Activated effector memory CD4-positive, alpha-beta T cell treated with Interleukin-2 at 50 U/mL for 16 hours (primary cell): ENCODE data around the gene RASA3.
"Not testable (repeated sequence)": the region's sequence is repeated elsewhere in the genome, so short reads cannot be mapped to it uniquely, and the experiment has no call there.

Experiments
- DNase-seq: peaks from one replicate; pipeline ENCODE4 v3.0.0-alpha.2; 2020

Gene RASA3

DNA sequence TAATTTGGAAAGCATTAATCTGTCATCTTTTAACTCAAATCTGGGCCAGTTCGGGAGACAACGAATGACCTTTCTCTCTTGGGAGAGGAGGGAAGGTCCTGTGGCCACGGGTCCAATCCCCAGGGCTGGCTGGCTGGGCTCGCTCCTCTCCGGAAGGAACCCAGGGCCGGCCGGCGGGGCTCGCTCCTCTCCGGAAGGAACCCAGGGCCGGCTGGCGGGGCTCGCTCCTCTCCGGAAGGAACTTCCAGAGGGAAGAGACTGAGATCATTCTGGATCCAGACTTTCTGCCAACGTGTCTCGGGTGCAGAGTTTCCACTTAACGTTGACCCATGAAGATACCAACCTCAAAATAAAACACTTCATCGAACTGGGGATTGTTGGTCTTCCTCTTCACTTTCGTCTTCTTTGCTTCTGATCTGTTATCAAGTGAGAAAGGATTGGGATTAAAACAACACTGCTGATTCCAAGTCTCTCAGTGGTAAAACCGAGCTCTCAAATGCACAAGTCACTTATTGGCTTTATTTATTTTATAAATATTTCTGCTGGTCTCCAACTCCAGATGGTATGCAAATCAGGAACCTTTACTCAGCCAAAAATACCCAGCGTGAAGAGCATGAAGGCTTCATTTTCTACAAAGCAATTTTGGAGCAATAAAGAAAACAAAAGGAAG lies 105.2 kb downstream of the RASA3 start:
- no peak for DNase-seq

DNA sequence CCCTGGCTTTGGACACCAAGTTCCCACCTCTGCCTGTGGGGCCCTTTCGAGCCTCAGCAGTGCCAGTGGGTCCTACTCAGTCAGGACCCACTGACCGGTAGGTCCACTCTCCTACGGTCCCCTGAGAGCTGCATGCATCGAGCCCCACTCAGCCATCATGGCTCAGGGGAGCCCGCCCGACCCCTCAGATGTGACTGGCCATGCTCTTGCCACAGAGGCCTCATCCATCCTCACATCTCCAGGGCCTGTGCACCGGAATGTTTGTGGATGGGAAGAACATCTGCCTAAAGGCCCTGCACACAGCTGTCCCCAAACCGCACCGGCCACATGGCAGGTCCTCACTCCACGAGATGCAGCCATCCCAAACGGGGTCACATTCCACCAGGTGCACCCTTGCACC lies 105.9 kb downstream of the RASA3 start:
- DNase-seq = no peak

DNA sequence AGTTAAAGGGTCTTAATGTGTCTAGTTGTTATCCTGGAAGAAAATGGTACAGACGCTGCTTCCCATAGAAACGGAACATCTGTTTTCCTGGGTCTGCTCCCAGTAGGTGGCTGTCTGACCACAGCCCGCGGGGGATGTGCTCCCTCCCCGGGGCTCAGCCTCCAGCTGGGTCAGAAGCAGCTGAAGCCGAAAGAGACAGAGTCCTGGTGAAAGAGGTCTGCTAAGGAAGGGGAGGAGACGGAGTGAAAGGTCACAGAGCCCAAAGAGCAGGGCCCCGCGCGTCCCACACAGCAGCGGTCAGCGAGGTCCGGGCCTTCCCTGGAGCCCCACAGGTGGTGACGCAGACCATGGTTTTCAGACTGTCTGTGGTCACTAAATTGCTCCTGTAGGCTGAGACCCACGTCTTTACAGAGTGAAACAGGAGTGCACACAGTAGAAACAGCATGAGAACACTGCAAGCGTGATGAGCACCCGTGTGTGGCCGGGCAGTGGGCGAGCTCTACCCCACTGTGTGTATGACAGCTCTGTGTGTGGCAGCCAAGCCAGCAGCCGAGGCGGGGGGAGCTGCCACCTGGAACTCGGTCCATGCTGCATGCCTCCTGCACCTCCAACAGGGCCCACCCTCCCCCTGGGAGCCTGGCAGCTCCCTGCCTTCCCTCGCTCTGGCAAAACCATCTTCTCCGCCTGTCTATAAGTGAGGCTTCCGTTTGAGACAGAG lies 106.5 kb downstream of the RASA3 start:
- DNase-seq = no peak

DNA sequence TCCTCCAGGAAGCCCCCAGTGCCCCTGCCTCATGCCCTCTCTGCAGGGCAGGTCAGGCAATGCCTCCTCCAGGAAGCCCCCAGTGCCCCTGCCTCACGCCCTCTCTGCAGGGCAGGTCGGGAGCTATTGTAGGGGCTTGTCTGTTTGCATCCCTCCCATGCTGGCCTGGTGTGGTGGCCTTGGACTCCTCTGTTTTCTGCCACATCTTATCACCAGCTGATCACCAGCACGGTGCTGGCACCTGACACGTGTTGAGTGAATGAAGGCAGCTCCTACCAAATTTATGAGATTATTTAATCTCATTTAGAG lies 107.1 kb downstream of the RASA3 start:
- no peak for DNase-seq

- no peak for DNase-seq
These were observed 107.6 kb downstream of the RASA3 start for GRCh38 chr13:114024603-114025404.

DNA sequence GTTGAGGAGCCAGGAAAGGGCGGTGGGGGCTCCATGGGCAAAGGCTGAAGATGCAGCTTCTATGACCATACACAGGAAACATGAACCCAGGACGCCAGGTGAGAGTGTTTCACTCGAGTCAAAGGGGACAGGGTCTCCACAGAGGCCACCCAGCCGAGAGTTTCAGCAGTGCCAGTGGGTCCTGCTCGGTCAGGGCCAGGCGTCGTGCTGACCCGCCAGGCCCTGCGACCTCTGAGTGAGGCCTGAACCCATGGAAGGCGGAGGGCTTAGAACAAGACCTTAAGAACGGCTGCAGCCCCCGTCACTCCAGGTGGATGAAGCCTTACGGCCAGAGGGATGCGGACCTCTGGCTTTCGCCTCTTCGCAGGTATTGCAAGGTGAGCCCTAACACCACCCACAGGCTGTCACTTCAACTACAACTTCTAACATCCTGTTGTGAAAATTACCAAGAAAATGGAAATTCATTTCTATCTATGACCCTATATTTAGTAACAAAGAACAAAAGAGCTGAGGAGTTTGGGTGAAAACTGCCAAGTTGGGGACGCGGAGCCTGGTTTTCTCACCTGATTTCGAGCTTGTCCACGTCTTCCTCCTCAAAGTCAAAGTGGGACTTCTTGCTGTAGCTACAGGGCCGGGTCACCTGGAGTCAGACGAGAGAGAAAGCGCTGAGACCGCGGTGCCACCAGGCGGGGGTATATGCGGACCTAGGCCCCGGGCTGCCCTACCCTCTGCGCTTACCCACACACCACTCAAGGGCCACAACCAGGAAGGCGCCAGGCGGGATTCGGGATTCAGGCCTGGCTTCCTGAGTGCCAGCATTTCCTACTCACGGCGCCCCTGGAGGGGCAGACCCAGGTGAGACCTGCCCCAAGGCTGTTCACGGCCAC lies 108.5 kb downstream of the RASA3 start:
- DNase-seq = no peak

DNA sequence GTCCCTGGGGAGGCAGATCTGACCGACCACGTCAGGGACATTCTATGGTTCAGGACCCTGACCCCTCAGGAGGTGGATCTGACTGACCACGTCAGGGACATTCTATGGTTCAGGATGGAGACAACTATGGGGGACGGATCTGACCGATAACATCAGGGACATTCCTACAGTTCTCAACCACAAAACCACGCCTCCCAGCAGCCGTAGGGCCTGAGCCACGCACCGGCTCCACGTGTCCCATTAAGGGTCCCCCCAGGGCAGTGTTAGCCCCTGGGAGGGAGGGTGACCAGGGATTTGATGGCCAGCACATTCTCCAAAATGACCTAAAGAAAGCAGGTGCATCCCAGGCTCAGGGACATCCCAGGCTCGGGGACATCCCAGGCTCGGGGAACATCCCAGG lies 109.5 kb downstream of the RASA3 start:
- DNase-seq = no peak

DNA sequence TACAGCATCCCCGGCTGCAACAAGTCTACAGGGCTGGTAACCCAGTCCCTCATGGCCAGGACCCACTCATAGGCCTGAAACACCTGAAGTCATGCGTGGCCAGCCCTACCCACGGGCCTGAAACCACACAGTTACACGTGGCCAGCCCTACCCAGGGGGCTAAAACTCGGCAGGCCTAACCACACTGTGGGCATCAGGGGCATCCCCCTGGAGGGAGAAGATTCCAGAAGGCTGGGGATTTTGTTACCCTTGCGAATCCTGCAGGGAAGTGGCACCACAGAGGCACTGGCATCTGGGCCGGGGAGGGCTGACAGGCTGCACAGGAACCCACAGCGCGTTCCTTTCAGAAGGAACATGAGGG lies 110.1 kb downstream of the RASA3 start:
- no peak for DNase-seq

- no peak for DNase-seq
These were observed 110.7 kb downstream of the RASA3 start for GRCh38 chr13:114021464-114022308.

- no peak for DNase-seq
These were observed 111.5 kb downstream of the RASA3 start for GRCh38 chr13:114020750-114021463.

DNA sequence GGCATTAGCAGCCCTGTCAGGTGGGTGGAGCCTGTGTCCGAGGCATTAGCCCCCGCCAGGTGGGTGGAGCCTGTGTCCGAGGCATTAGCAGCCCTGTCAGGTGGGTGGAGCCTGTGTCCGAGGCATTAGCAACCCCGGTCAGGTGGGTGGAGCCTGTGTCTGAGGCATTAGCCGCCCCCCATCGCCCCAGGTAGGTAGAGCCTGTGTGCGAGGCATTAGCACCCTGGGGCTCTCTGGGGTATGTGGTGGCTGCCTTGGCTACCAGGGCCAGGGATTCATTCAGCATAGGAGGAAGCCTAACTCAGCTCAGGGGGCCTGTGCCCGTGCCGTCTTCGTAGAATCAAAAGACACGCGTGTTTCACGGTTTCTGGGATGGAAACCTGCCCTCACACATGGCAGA lies 112.3 kb downstream of the RASA3 start:
- not testable (repeated sequence) for DNase-seq

DNA sequence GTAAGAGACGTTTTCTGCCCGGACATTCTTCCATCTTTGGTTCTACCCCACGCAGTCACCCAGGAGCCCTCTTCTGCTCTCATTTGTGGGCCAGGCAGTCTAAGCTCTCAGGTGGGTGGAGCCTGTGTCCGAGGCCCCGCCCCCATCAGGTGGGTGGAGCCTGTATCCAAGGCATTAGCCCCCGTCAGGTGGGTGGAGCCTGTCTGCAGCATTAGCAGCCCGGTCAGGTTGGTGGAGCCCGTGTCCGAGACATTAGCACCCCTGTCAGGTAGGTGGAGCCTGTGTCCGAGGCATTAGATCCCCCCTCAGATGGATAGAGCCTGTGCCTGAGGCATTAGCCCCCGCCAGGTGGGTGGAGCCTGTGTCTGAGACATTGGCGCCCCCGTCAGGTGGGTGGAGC lies 113.1 kb downstream of the RASA3 start:
- no peak for DNase-seq

- no peak for DNase-seq
These were observed 113.9 kb downstream of the RASA3 start for GRCh38 chr13:114018461-114019055.

DNA sequence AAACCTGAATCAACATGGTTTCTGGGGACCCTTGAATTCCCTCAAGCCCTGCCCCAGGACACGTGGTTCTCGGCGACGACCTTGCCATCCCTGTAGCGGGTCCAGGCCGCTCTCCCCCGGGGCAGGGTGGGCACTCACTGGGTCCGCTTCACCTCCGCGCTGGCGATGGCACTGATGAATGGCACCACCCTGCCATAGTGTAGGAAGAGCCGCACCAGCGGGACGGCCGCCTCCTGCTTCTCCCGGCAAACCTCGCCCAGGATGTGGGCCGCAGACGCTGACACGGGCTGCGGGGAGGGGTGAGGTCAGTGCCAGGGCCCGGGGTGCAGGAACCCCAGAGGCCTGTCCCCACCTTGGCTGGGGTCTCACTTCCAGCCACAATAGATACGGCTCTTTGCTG lies 114.5 kb downstream of the RASA3 start:
- DNase-seq = no peak

DNA sequence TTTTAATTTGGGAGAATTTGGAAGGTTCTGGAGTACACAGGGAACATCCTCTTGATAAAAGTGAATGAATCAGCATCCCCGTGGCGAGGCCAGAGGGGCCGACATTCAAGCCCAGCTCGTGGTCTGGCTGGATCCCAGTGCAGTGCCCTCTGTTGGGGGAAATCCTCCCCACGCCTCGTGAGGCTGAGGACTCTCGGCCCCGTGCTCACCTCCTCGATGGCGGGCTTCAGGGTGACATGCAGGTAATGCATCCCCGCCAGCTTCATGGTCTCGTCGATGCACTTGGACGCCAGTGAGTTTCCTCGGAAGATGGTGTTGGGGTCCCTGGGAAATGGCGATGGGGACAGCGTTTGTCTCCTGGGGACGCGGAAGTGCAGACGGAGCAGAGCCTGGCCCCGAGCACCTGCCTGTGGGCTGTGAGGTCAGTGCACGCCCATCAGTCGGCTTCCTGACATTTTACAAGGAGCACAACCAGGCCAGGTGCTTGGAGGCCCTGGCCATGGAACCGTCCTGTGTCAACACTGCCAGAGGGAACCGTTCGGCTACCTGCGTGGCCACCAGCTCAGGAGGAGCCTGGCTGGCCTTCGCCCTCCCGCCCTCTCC lies 115.3 kb downstream of the RASA3 start:
- DNase-seq = no peak

DNA sequence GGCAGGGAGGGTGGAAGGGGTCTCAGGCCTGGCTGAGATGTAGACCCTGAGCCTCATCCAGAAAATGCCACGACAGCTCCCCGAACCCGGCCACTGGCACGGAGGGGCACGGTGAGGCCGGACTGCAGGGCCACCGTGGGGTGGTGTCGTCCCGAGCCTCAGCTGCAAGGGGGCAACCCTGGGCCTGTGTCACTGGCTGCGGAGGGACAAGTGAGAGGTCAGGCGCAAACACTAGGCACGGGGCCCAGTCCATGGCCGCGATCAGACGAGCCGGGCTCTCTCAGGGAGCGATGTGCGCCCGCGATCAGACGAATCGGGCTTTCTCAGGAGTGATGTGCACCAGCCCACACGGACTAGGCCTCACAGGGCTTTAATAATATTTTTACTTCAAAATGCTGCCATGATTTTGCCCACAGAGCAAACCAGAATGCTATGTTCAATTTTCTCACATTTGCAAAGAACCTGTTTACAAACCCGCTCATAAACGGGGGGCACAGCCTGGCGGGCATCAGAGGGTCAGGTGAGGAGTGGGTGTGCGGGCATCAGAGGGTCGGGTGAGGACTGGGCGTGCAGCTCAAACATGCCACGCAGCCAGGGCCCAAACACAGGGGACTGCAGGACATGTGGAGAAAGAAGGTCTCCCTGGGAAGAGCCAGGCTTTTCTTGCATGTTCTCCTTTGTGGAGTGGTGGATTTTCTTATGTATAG lies 115.9 kb downstream of the RASA3 start:
- no peak for DNase-seq

- no peak for DNase-seq
These were observed 116.5 kb downstream of the RASA3 start for GRCh38 chr13:114015969-114016295.

- DNase-seq = no peak
These were observed 117.1 kb downstream of the RASA3 start for GRCh38 chr13:114015111-114015968.

GRCh38 chr13:114013952-114014629 lies 118.3 kb downstream of the RASA3 start:
- no peak for DNase-seq
